SK-N-SH (cell line): ENCODE data around the gene PPM1E. TPM values are rescaled to one million over a fixed set of nuclear protein-coding genes. Genes with fewer than 3 reads are reported as not detected.

Experiments
- CTCF ChIA-PET: fragments of 300-600, 350-600 bp; formaldehyde crosslinking; extraction: SDS; loops from one replicate; lab custom pipeline; 2021; lab: Yijun Ruan, JAX
- POLR2A ChIA-PET: fragments of 350-600 bp; sonication (Branson Sonifier 250); formaldehyde crosslinking; extraction: SDS; loops from one replicate; lab custom pipeline; 2020; ENCODE audit warnings: antibody characterized with exemption, inconsistent platforms; lab: Yijun Ruan, JAX
- DNase-seq: peaks from one replicate; pipeline ENCODE4 v3.0.0; 2012
- H2AFZ ChIP-seq: fragments of 200-600 bp; sonication (generic); 2 replicates; pipeline ENCODE4 v1.8.1; 2016; ENCODE audit warnings: antibody characterized with exemption, mild to moderate bottlenecking, low read depth
- H3F3A ChIP-seq: fragments of 200-600 bp; sonication (generic); replicated peaks from 2 replicates; pipeline ENCODE3; 2016; ENCODE audit warnings: antibody characterized with exemption, mild to moderate bottlenecking; ENCODE audit not compliant: insufficient read depth
- H3K27ac ChIP-seq, 2 experiments: fragments of 200-500 bp in 1 of 2; fragments of 200-600 bp in 1 of 2; sonication (Bioruptor generic) in 1 of 2; sonication (generic), shearing (Covaris generic) in 1 of 2; 2 replicates each; pipeline versions ENCODE4 v1.5.1 to v1.6.1; 2014 to 2016; ENCODE audit warnings: low read depth in 2 of 2, inconsistent platforms in 1 of 2, low read length in 1 of 2, mild to moderate bottlenecking in 1 of 2, mixed read lengths in 1 of 2
- H3K27me3 ChIP-seq: fragments of 200-600 bp; sonication (generic), shearing (Covaris generic); 2 replicates; pipeline ENCODE4 v1.6.1; 2016; ENCODE audit warnings: mixed run types; ENCODE audit not compliant: insufficient read depth
- H3K36me3 ChIP-seq, 2 experiments: fragments of 200-500 bp in 1 of 2; fragments of 200-600 bp in 1 of 2; sonication (Bioruptor generic) in 1 of 2; sonication (generic) in 1 of 2; replicated peaks in 1 of 2; 2 replicates each; pipeline versions ENCODE3 to v1.5.1; 2014 to 2016; ENCODE audit warnings: low read length in 1 of 2, mild to moderate bottlenecking in 1 of 2; ENCODE audit not compliant: insufficient read depth in 2 of 2, control insufficient read depth in 1 of 2
- H3K4me1 ChIP-seq, 2 experiments: fragments of 200-500 bp in 1 of 2; fragments of 200-600 bp in 1 of 2; sonication (Bioruptor generic) in 1 of 2; sonication (generic), shearing (Covaris generic) in 1 of 2; 2 replicates each; pipeline versions ENCODE4 v1.5.1 to v1.6.1; 2014 to 2016; ENCODE audit warnings: low read depth in 1 of 2, low read length in 1 of 2, mixed run types in 1 of 2; ENCODE audit not compliant: insufficient read depth in 2 of 2, control insufficient read depth in 1 of 2
- H3K4me2 ChIP-seq: fragments of 200-600 bp; sonication (generic), shearing (Covaris generic); 2 replicates; pipeline ENCODE4 v1.6.1; 2017; ENCODE audit warnings: mixed run types
- H3K4me3 ChIP-seq, 2 experiments: fragments of 200-500 bp in 1 of 2; fragments of 200-600 bp in 1 of 2; sonication (Bioruptor generic) in 1 of 2; sonication (generic), shearing (Covaris generic) in 1 of 2; 2 replicates each; pipeline versions ENCODE4 v1.5.1 to v1.8.1; 2014 to 2016; ENCODE audit warnings: low read depth in 2 of 2, inconsistent platforms in 1 of 2, low read length in 1 of 2, mild to moderate bottlenecking in 1 of 2, mixed read lengths in 1 of 2, moderate library complexity in 1 of 2
- H3K79me2 ChIP-seq: fragments of 200-600 bp; sonication (generic); 2 replicates; pipeline ENCODE4 v1.8.1; 2017; ENCODE audit warnings: mild to moderate bottlenecking; ENCODE audit not compliant: insufficient read depth
- H3K9ac ChIP-seq: fragments of 200-600 bp; sonication (generic); 2 replicates; pipeline ENCODE4 v1.6.1; 2017; ENCODE audit warnings: mixed run types
- H3K9me2 ChIP-seq: fragments of 200-600 bp; sonication (generic); 2 replicates; pipeline ENCODE4 v1.6.1; 2017; ENCODE audit warnings: mixed run types
- H3K9me3 ChIP-seq: fragments of 200-600 bp; sonication (generic); 2 replicates; pipeline ENCODE4 v1.6.1; 2017; ENCODE audit warnings: mixed run types, mild to moderate bottlenecking, moderate library complexity
- H4K20me1 ChIP-seq: fragments of 200-600 bp; sonication (generic); 2 replicates; pipeline ENCODE4 v1.6.1; 2017; ENCODE audit warnings: mild to moderate bottlenecking, mixed run types; ENCODE audit not compliant: insufficient read depth
- EP300 ChIP-seq, 2 experiments: IDR thresholded peaks; 2 replicates each; pipeline versions ENCODE4 v1.4.0 to v1.6.1; 2012; ENCODE audit warnings: borderline replicate concordance in 1 of 2, low read depth in 1 of 2, low read length in 1 of 2
- GABPA ChIP-seq: IDR thresholded peaks from 2 replicates; pipeline ENCODE4 v1.4.0; 2012; ENCODE audit warnings: low read depth, mild to moderate bottlenecking
- GATA2 ChIP-seq: sonication (generic); formaldehyde crosslinking; IDR thresholded peaks from 2 replicates; pipeline ENCODE4 v1.5.0; 2020; ENCODE audit warnings: mild to moderate bottlenecking, missing genetic modification reagents
- JUND ChIP-seq: IDR thresholded peaks from 2 replicates; pipeline ENCODE4 v1.4.0; 2012
- RAD21 ChIP-seq: IDR thresholded peaks from 2 replicates; pipeline ENCODE4 v1.6.1; 2012; ENCODE audit warnings: mild to moderate bottlenecking, low read length
- RCOR1 ChIP-seq: fragments of 150-350 bp; IDR thresholded peaks from 2 replicates; pipeline ENCODE4 v1.6.1; 2017; ENCODE audit warnings: antibody characterized with exemption, low read length
- RFX5 ChIP-seq: IDR thresholded peaks from 2 replicates; pipeline ENCODE4 v1.6.1; 2012; ENCODE audit warnings: mild to moderate bottlenecking, improper control_type of control experiment, low read length
- SIN3A ChIP-seq: IDR thresholded peaks from 2 replicates; pipeline ENCODE4 v1.6.1; 2012; ENCODE audit warnings: low read depth, mild to moderate bottlenecking, low read length, moderate library complexity, borderline replicate concordance
- TCF12 ChIP-seq: IDR thresholded peaks from 2 replicates; pipeline ENCODE4 v1.4.0; 2012
- YY1 ChIP-seq: IDR thresholded peaks from 2 replicates; pipeline ENCODE4 v1.4.0; 2012; ENCODE audit warnings: low read depth, mild to moderate bottlenecking
- WGBS: methylation state at CpG from one replicate; pipeline ENCODE4 v1.1.6; 2017; ENCODE audit warnings: low lambda C conversion rate; 5-methylcytosine and 5-hydroxymethylcytosine counted together
- polyA plus RNA-seq, 3 experiments: library from polyadenylated mRNA; depleted of rRNA; stranded (reverse); fragments of >200 nt; gene quantifications; 2 replicates each; pipeline ENCODE4 v1.2.3, GENCODE V29; 2012
- TF ChIP-seq, protein P1 (sequence below): IDR thresholded peaks from 2 replicates; pipeline ENCODE4; 2012
- TF ChIP-seq, protein P2 (sequence below): fragments of 150-350 bp; IDR thresholded peaks from 2 replicates; pipeline ENCODE4 v1.6.1; 2016; ENCODE audit warnings: mild to moderate bottlenecking, low read depth, low read length
- TF ChIP-seq, protein P3 (sequence below): IDR thresholded peaks from 2 replicates; pipeline ENCODE4 v1.6.1; 2012; ENCODE audit warnings: mild to moderate bottlenecking, low read depth, low read length, moderate library complexity
- TF ChIP-seq, protein P4 (sequence below): IDR thresholded peaks from 2 replicates; pipeline ENCODE4 v1.4.0; 2012; ENCODE audit warnings: low read depth, borderline replicate concordance

The PPM1E gene
- polyA plus RNA-seq, 1 of the 3 experiments (the other 2 are of a cell fraction): 0.08 TPM

DNA sequence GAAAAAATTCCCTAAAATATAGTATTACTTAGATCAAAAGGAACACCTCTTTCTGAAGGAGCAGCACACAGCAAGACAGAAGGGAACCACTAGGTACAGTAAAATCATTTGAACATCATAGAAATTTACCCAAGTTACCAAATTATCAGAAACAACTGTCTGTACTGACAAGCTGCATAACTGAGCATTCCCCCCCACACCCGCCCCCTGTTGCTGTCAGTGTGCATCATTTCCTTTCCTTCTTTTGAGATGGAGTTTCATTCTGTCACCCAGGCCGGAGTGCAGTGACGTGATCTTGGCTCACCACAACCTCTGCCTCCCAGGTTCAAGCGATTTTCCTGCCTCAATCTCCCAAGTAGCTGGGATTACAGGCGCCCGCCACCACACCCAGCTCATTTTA, 230.3 kb downstream of the PPM1E start:
- POLR2A ChIA-PET: no interaction called here
- Histone ChIP-seq H3K79me2 (no peaks in the 10 kb centered on the region), H3K4me3 (no peak overlapping the region), H3K27ac (no peak overlapping the region), H3F3A (no peaks in the 10 kb centered on the region), H3K4me1 (peaks cover 0 to 6% of the 10 kb centered on the region in 2 experiments; a peak in 2 of 4 replicates), H3K9ac (no peak overlapping the region), H3K9me2 (no peaks in the 10 kb centered on the region), H2AFZ (no peak overlapping the region), H3K27me3 (no peaks in the 10 kb centered on the region), H3K36me3 (peaks cover 5 to 9% of the 10 kb centered on the region in 2 experiments), H3K4me2 (no peak overlapping the region), H3K9me3 (no peaks in the 10 kb centered on the region), H4K20me1 (no peaks in the 10 kb centered on the region)
- no peak for TF ChIP-seq GATA2 (CRISPR knock-in tag)
- TF ChIP-seq RAD21: no peak
- TF ChIP-seq RCOR1: no peak
- TF ChIP-seq YY1: no peak
- no peak for TF ChIP-seq TCF12
- TF ChIP-seq, protein P1, sequence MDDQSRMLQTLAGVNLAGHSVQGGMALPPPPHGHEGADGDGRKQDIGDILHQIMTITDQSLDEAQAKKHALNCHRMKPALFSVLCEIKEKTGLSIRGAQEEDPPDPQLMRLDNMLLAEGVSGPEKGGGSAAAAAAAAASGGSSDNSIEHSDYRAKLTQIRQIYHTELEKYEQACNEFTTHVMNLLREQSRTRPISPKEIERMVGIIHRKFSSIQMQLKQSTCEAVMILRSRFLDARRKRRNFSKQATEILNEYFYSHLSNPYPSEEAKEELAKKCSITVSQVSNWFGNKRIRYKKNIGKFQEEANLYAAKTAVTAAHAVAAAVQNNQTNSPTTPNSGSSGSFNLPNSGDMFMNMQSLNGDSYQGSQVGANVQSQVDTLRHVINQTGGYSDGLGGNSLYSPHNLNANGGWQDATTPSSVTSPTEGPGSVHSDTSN: no peak
- TF ChIP-seq, protein P2, sequence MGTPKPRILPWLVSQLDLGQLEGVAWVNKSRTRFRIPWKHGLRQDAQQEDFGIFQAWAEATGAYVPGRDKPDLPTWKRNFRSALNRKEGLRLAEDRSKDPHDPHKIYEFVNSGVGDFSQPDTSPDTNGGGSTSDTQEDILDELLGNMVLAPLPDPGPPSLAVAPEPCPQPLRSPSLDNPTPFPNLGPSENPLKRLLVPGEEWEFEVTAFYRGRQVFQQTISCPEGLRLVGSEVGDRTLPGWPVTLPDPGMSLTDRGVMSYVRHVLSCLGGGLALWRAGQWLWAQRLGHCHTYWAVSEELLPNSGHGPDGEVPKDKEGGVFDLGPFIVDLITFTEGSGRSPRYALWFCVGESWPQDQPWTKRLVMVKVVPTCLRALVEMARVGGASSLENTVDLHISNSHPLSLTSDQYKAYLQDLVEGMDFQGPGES: no peak
- TF ChIP-seq RFX5: no peak
- TF ChIP-seq, protein P3, sequence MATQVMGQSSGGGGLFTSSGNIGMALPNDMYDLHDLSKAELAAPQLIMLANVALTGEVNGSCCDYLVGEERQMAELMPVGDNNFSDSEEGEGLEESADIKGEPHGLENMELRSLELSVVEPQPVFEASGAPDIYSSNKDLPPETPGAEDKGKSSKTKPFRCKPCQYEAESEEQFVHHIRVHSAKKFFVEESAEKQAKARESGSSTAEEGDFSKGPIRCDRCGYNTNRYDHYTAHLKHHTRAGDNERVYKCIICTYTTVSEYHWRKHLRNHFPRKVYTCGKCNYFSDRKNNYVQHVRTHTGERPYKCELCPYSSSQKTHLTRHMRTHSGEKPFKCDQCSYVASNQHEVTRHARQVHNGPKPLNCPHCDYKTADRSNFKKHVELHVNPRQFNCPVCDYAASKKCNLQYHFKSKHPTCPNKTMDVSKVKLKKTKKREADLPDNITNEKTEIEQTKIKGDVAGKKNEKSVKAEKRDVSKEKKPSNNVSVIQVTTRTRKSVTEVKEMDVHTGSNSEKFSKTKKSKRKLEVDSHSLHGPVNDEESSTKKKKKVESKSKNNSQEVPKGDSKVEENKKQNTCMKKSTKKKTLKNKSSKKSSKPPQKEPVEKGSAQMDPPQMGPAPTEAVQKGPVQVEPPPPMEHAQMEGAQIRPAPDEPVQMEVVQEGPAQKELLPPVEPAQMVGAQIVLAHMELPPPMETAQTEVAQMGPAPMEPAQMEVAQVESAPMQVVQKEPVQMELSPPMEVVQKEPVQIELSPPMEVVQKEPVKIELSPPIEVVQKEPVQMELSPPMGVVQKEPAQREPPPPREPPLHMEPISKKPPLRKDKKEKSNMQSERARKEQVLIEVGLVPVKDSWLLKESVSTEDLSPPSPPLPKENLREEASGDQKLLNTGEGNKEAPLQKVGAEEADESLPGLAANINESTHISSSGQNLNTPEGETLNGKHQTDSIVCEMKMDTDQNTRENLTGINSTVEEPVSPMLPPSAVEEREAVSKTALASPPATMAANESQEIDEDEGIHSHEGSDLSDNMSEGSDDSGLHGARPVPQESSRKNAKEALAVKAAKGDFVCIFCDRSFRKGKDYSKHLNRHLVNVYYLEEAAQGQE: no peak
- TF ChIP-seq GABPA: no peak
- no peak for TF ChIP-seq JUND
- no peak for TF ChIP-seq SIN3A
- TF ChIP-seq, protein P4, sequence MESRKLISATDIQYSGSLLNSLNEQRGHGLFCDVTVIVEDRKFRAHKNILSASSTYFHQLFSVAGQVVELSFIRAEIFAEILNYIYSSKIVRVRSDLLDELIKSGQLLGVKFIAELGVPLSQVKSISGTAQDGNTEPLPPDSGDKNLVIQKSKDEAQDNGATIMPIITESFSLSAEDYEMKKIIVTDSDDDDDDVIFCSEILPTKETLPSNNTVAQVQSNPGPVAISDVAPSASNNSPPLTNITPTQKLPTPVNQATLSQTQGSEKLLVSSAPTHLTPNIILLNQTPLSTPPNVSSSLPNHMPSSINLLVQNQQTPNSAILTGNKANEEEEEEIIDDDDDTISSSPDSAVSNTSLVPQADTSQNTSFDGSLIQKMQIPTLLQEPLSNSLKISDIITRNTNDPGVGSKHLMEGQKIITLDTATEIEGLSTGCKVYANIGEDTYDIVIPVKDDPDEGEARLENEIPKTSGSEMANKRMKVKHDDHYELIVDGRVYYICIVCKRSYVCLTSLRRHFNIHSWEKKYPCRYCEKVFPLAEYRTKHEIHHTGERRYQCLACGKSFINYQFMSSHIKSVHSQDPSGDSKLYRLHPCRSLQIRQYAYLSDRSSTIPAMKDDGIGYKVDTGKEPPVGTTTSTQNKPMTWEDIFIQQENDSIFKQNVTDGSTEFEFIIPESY: no peak
- no peak for TF ChIP-seq EP300 (IDR thresholded peaks at IDR 0.05; ENCODE audit: borderline replicate concordance in 1 of 2, low read depth in 1 of 2, low read length in 1 of 2)
- no peak for DNase-seq
- CTCF ChIA-PET: interaction anchor here (0.7 to 2.0 kb wide), 3 partner anchors 19 to 473 kb away, joined by 3 to 7 read pairs (median 4); no protein-coding TSS in a partner anchor
- WGBS: 93% methylated on average over 6 of the region's 6 CpGs
